IPS-15b (cell line): ENCODE results near the gene KLK11.

ENCODE experiments used
- H3K27me3 ChIP-seq: one replicate; pipeline ENCODE4 v1.6.1; 2013; ENCODE audit warnings: low read length; ENCODE audit not compliant: control insufficient read depth, insufficient read depth
- H3K36me3 ChIP-seq: one replicate; pipeline ENCODE4 v1.6.1; 2013; ENCODE audit warnings: low read length; ENCODE audit not compliant: control insufficient read depth, insufficient read depth
- H3K4me1 ChIP-seq: one replicate; pipeline ENCODE4 v1.6.1; 2013; ENCODE audit warnings: mild to moderate bottlenecking, low read length; ENCODE audit not compliant: control insufficient read depth, insufficient read depth
- H3K4me3 ChIP-seq: one replicate; pipeline ENCODE4 v1.5.1; 2013; ENCODE audit warnings: low read depth, low read length
- H3K9ac ChIP-seq: one replicate; pipeline ENCODE4 v1.6.1; 2013; ENCODE audit warnings: low read depth, mild to moderate bottlenecking, low read length
- H3K9me3 ChIP-seq: one replicate; pipeline ENCODE4 v1.6.1; 2013; ENCODE audit warnings: mild to moderate bottlenecking, low read length; ENCODE audit not compliant: control insufficient read depth, insufficient read depth

KLK11 gene

GRCh38 chr19:51015691-51016267 is 10.6 kb downstream of the KLK11 start:
- Histone ChIP-seq H3K36me3 (no peaks in the 10 kb centered on the region), H3K9me3 (no peaks in the 10 kb centered on the region), H3K27me3 (peaks cover 26% of the 10 kb centered on the region), H3K4me3 (no peak overlapping the region), H3K4me1 (no peaks in the 10 kb centered on the region), H3K9ac (no peak overlapping the region)

GRCh38 chr19:51014242-51014641 is 12.2 kb downstream of the KLK11 start:
- H3K9me3 ChIP-seq, result no peaks in the 10 kb centered on the region
- no peaks in the 10 kb centered on the region for H3K36me3 ChIP-seq
- no peak overlapping the region for H3K4me3 ChIP-seq
- H3K9ac ChIP-seq, result no peak overlapping the region
- H3K27me3 ChIP-seq, result peaks cover 18% of the 10 kb centered on the region
- H3K4me1 ChIP-seq, result no peaks in the 10 kb centered on the region

- Histone ChIP-seq H3K4me1 (no peaks in the 10 kb centered on the region), H3K9ac (no peak overlapping the region), H3K27me3 (peaks cover 8% of the 10 kb centered on the region), H3K4me3 (no peak overlapping the region), H3K36me3 (no peaks in the 10 kb centered on the region), H3K9me3 (no peaks in the 10 kb centered on the region)
Measured at GRCh38 chr19:51012661-51013190, 13.7 kb downstream of the KLK11 start.

- Histone ChIP-seq H3K9me3 (no peaks in the 10 kb centered on the region), H3K4me1 (no peaks in the 10 kb centered on the region), H3K27me3 (no peaks in the 10 kb centered on the region), H3K36me3 (no peaks in the 10 kb centered on the region), H3K9ac (no peak overlapping the region), H3K4me3 (no peak overlapping the region)
Measured at GRCh38 chr19:51010066-51010795, 16.2 kb downstream of the KLK11 start.

- Histone ChIP-seq H3K4me1 (no peaks in the 10 kb centered on the region), H3K27me3 (no peaks in the 10 kb centered on the region), H3K36me3 (no peaks in the 10 kb centered on the region), H3K4me3 (no peak overlapping the region), H3K9me3 (no peaks in the 10 kb centered on the region), H3K9ac (no peak overlapping the region)
Measured at GRCh38 chr19:51009061-51009891, 17.1 kb downstream of the KLK11 start.

- Histone ChIP-seq H3K9ac (no peak overlapping the region), H3K27me3 (no peaks in the 10 kb centered on the region), H3K4me1 (no peaks in the 10 kb centered on the region), H3K9me3 (no peaks in the 10 kb centered on the region), H3K36me3 (no peaks in the 10 kb centered on the region), H3K4me3 (no peak overlapping the region)
Measured at GRCh38 chr19:51007488-51007887, 18.9 kb downstream of the KLK11 start.

- H3K27me3 ChIP-seq, result no peaks in the 10 kb centered on the region
- H3K9ac ChIP-seq, result no peak overlapping the region
- no peaks in the 10 kb centered on the region for H3K4me1 ChIP-seq
- no peak overlapping the region for H3K4me3 ChIP-seq
- no peaks in the 10 kb centered on the region for H3K36me3 ChIP-seq
- no peaks in the 10 kb centered on the region for H3K9me3 ChIP-seq
Measured at GRCh38 chr19:51006406-51006805, 20.0 kb downstream of the KLK11 start.

- Histone ChIP-seq H3K4me3 (no peak overlapping the region), H3K27me3 (no peaks in the 10 kb centered on the region), H3K36me3 (no peaks in the 10 kb centered on the region), H3K9me3 (no peaks in the 10 kb centered on the region), H3K9ac (no peak overlapping the region), H3K4me1 (no peaks in the 10 kb centered on the region)
Measured at GRCh38 chr19:51005248-51005647, 21.2 kb downstream of the KLK11 start.

GRCh38 chr19:51003316-51003715 is 23.1 kb downstream of the KLK11 start:
- H3K27me3 ChIP-seq, result no peaks in the 10 kb centered on the region
- no peak overlapping the region for H3K9ac ChIP-seq
- no peaks in the 10 kb centered on the region for H3K36me3 ChIP-seq
- no peaks in the 10 kb centered on the region for H3K4me1 ChIP-seq
- no peaks in the 10 kb centered on the region for H3K9me3 ChIP-seq
- H3K4me3 ChIP-seq, result no peak overlapping the region

GRCh38 chr19:51002542-51003311 is 23.7 kb downstream of the KLK11 start:
- H3K9me3 ChIP-seq, result no peaks in the 10 kb centered on the region
- H3K36me3 ChIP-seq, result no peaks in the 10 kb centered on the region
- peak overlapping the region; percentile 81 for H3K4me3 ChIP-seq
- no peaks in the 10 kb centered on the region for H3K27me3 ChIP-seq
- peak overlapping the region; percentile 62 for H3K9ac ChIP-seq
- no peaks in the 10 kb centered on the region for H3K4me1 ChIP-seq

GRCh38 chr19:51002089-51002532 is 24.3 kb downstream of the KLK11 start:
- H3K9me3 ChIP-seq, result no peaks in the 10 kb centered on the region
- peak overlapping the region; percentile 81 for H3K4me3 ChIP-seq
- H3K9ac ChIP-seq, result peak overlapping the region; percentile 62
- peaks cover 3% of the 10 kb centered on the region for H3K27me3 ChIP-seq
- H3K4me1 ChIP-seq, result no peaks in the 10 kb centered on the region
- no peaks in the 10 kb centered on the region for H3K36me3 ChIP-seq
